Subcutaneous adipose tissue (tissue), 4 donors: ENCODE data around the gene GBE1. TPM values are rescaled to one million over a fixed set of nuclear protein-coding genes. Genes with fewer than 3 reads are reported as not detected.

Experiments used
- total RNA-seq, 4 donors: library from RNA; depleted of rRNA; stranded (reverse); fragments of >200 nt; gene quantifications; one replicate each; pipeline ENCODE4 v1.1.0, GENCODE V29; 2016
- TF ChIP-seq, protein P1 (sequence below): fragments of 450-650 bp; IDR thresholded peaks from one replicate; pipeline ENCODE4 v1.5.1; 2016; ENCODE audit warnings: low read depth, mild to moderate bottlenecking, control low read depth, antibody characterized with exemption, moderate library complexity

GBE1 gene
- total RNA-seq, 4 donors from 2014 or later, result 134 to 224 (median 199) TPM

DNA sequence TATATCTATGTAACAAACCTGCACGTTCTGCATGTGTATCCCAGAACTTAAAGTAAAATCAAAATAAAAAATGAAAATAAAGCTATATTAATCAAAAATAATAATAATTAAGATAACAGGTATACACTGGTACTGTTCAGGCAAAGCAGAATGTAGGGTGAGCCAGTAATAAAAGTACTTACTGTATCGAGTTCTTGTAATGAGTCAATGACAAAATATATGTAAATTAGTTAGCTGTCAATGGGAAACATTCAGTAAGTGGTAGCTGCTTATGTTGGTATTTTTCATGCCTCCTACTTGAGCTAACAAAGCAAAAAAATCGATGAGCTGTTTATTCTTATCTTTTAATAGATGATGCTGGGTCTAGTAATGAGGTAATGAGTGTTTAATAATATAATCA, 93.2 kb downstream of the GBE1 start:
- TF ChIP-seq, protein P1, sequence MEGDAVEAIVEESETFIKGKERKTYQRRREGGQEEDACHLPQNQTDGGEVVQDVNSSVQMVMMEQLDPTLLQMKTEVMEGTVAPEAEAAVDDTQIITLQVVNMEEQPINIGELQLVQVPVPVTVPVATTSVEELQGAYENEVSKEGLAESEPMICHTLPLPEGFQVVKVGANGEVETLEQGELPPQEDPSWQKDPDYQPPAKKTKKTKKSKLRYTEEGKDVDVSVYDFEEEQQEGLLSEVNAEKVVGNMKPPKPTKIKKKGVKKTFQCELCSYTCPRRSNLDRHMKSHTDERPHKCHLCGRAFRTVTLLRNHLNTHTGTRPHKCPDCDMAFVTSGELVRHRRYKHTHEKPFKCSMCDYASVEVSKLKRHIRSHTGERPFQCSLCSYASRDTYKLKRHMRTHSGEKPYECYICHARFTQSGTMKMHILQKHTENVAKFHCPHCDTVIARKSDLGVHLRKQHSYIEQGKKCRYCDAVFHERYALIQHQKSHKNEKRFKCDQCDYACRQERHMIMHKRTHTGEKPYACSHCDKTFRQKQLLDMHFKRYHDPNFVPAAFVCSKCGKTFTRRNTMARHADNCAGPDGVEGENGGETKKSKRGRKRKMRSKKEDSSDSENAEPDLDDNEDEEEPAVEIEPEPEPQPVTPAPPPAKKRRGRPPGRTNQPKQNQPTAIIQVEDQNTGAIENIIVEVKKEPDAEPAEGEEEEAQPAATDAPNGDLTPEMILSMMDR, result no peak

DNA sequence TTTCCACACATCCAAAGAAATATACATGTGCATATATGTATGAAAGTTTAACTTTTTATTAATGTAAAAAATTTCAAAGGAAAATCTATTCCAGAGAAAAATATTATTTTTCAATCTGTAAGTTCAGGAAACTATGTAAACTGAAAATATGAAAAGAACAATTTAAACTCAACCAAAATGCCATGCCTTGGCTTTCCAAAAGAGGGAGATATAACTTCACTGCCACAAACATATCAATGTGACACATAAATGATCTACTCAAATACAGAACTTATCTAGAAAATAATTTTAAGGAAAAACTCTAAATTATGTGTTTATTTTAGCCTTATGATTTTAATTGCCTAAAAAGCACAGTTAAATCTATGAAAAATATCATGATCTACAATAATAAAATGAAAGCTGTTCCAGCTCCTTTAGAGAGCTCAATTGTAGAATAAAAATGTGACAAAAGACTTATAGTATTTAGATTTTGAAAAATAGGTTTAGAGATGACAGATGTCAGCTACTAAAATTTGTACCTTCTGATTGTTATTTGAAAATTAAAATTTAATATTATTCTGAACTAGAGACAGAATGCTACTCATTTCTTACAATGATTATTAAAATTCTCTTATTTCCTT, 94.8 kb downstream of the GBE1 start:
- TF ChIP-seq, protein P1, result no peak

DNA sequence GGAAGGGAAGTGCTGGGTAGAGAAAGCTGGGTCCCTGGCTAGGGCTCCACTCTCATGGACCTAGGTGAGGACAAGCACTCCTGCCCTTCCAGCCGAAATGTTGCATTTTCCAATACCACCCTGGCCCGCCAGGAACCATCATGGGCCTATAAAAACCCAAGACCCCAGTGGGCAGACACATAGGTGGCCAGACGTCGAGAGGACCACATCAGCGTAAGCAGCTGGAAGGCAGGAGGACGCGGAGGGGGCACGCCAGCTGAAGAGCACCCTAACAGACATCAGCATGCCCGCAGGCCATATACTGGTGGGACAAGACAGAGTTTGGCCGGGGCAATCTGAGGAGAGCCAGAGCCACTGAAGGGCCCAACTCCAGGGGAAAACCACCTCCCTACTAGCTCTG, 98.3 kb downstream of the GBE1 start:
- TF ChIP-seq, protein P1, result no peak

- TF ChIP-seq, protein P1, result no peak
Observed at GRCh38 chr3:81660036-81660435, 101.4 kb downstream of the GBE1 start.

- TF ChIP-seq, protein P1, result no peak
Observed at GRCh38 chr3:81658322-81658997, 103.0 kb downstream of the GBE1 start.

GRCh38 chr3:81651139-81651538, 110.3 kb downstream of the GBE1 start:
- TF ChIP-seq, protein P1, result no peak

- TF ChIP-seq, protein P1, result no peak
Observed at GRCh38 chr3:81650187-81650586, 111.3 kb downstream of the GBE1 start.
